HepG2 (cell line): ENCODE data around the gene HRH2. TPM values are rescaled to one million over a fixed set of nuclear protein-coding genes. Genes with fewer than 3 reads are reported as not detected.

Experiments
- ATAC-seq: fragments of 200-7000 bp; cut with Tn5 transposase; 3 replicates; pipeline ENCODE4 v1.9.1; 2020; ENCODE audit warnings: mild to moderate bottlenecking, moderate library complexity
- BruUV-seq: library from RNA; stranded (reverse); fragments of 400-500 nt; replicated peaks from 2 replicates; lab custom pipeline; 2021; lab: Mats Ljungman, UMichigan
- CTCF ChIA-PET: fragments of 300-600 bp; formaldehyde crosslinking; extraction: SDS; loops from one replicate; lab custom pipeline; 2021; ENCODE audit warnings: low total read pairs, inconsistent platforms, low intra/inter-chr PET ratio; lab: Yijun Ruan, JAX
- POLR2A ChIA-PET: fragments of 350-600 bp; sonication (Branson Sonifier 250); formaldehyde crosslinking; loops from one replicate; lab custom pipeline; 2020; ENCODE audit warnings: antibody characterized with exemption, inconsistent platforms; lab: Yijun Ruan, JAX
- DNase-seq: peaks from one replicate; pipeline ENCODE4 v3.0.0-alpha.2; 2015; ENCODE audit warnings: low spot score
- FAIRE-seq: peaks from 3 replicates; lab custom pipeline; 2011; peaks lifted over from hg19 to GRCh38; lab: Jason Lieb, UNC
- H2AFZ ChIP-seq: one replicate; pipeline ENCODE4 v1.6.1; 2011; ENCODE audit warnings: low read length, inconsistent platforms
- H3K27ac ChIP-seq: fragments of 300-600 bp; 3 replicates; pipeline ENCODE4 v1.8.0; 2011; ENCODE audit warnings: mixed run types, mild to moderate bottlenecking, mixed read lengths, low read length, inconsistent platforms; ENCODE audit not compliant: insufficient read depth; ENCODE audit errors: extremely low read length
- H3K27me3 ChIP-seq, 2 experiments: fragments of 200-600 bp in 1 of 2; 2 replicates in 1 of 2; 3 replicates in 1 of 2; pipeline versions ENCODE4 v1.6.0 to v1.8.0; 2011; ENCODE audit warnings: low read length in 2 of 2, mild to moderate bottlenecking in 2 of 2, moderate library complexity in 2 of 2, inconsistent platforms in 1 of 2; ENCODE audit not compliant: insufficient read depth in 2 of 2, control insufficient read depth in 1 of 2
- H3K36me3 ChIP-seq, 2 experiments: fragments of 200-600 bp in 1 of 2; replicated peaks in 1 of 2; 2 replicates in 1 of 2; 3 replicates in 1 of 2; pipeline versions ENCODE4 v1.5.1 to v1.8.0; 2011; ENCODE audit warnings: low read length in 2 of 2, inconsistent platforms in 1 of 2; ENCODE audit not compliant: insufficient read depth in 2 of 2, control insufficient read depth in 1 of 2
- H3K4me1 ChIP-seq: 2 replicates; pipeline ENCODE4 v1.5.1; 2012; ENCODE audit warnings: low read length, inconsistent platforms; ENCODE audit not compliant: insufficient read depth
- H3K4me2 ChIP-seq: 2 replicates; pipeline ENCODE4 v1.6.0; 2011; ENCODE audit warnings: low read depth, low read length, inconsistent platforms
- H3K4me3 ChIP-seq, 3 experiments: fragments of 200-600 bp in 1 of 3; sonication (generic), shearing (Covaris generic) in 1 of 3; replicated peaks in 1 of 3; 2 replicates each; pipeline ENCODE4 v1.5.1; 2011 to 2016; ENCODE audit warnings: low read length in 3 of 3, inconsistent platforms in 2 of 3, low read depth in 2 of 3, mild to moderate bottlenecking in 2 of 3, control low read depth in 1 of 3, mixed read lengths in 1 of 3; ENCODE audit not compliant: insufficient read depth in 1 of 3
- H3K79me2 ChIP-seq: one replicate; pipeline ENCODE4 v1.6.1; 2011; ENCODE audit warnings: low read length, inconsistent platforms; ENCODE audit not compliant: insufficient read depth
- H3K9ac ChIP-seq: 2 replicates; pipeline ENCODE4 v1.6.0; 2011; ENCODE audit warnings: mild to moderate bottlenecking, low read depth, low read length, inconsistent platforms; ENCODE audit not compliant: insufficient read depth
- H3K9me3 ChIP-seq: 2 replicates; pipeline ENCODE4 v1.5.1; 2012; ENCODE audit warnings: mild to moderate bottlenecking, low read length
- H4K20me1 ChIP-seq: 2 replicates; pipeline ENCODE4 v1.6.0; 2011; ENCODE audit warnings: inconsistent platforms, mild to moderate bottlenecking, low read length, moderate library complexity; ENCODE audit not compliant: insufficient read depth
- ADNP ChIP-seq: sonication (generic); formaldehyde crosslinking; IDR thresholded peaks from 2 replicates; pipeline ENCODE4 v1.4.0; 2020; ENCODE audit warnings: missing genetic modification reagents
- NFKBIZ ChIP-seq: IDR thresholded peaks from 2 replicates; pipeline ENCODE4 v1.6.1; 2018; ENCODE audit warnings: missing genetic modification reagents, missing compliant biosample characterization
- RARG ChIP-seq: sonication (generic); formaldehyde crosslinking; IDR thresholded peaks from 2 replicates; pipeline ENCODE4 v1.4.0; 2020; ENCODE audit warnings: low read depth, mild to moderate bottlenecking, missing genetic modification reagents
- SAFB2 ChIP-seq: sonication (generic); formaldehyde crosslinking; IDR thresholded peaks from 2 replicates; pipeline ENCODE4 v1.5.1; 2020; ENCODE audit warnings: missing genetic modification reagents, low read depth, mild to moderate bottlenecking, borderline replicate concordance
- STAT5B ChIP-seq: sonication (generic); formaldehyde crosslinking; IDR thresholded peaks from 2 replicates; pipeline ENCODE4 v1.4.0; 2020; ENCODE audit warnings: missing genetic modification reagents
- ZBTB1 ChIP-seq: sonication (generic); formaldehyde crosslinking; IDR thresholded peaks from 2 replicates; pipeline ENCODE4 v1.4.0; 2020; ENCODE audit warnings: missing genetic modification reagents, borderline replicate concordance
- ZFP82 ChIP-seq: sonication (generic); formaldehyde crosslinking; IDR thresholded peaks from 2 replicates; pipeline ENCODE4 v1.5.1; 2020; ENCODE audit warnings: mild to moderate bottlenecking, missing genetic modification reagents, borderline replicate concordance
- ZNF569 ChIP-seq: sonication (generic); formaldehyde crosslinking; IDR thresholded peaks from 2 replicates; pipeline ENCODE4 v1.5.0; 2020; ENCODE audit warnings: mild to moderate bottlenecking, missing genetic modification reagents, moderate library complexity, borderline replicate concordance
- ZNF577 ChIP-seq: sonication (generic); formaldehyde crosslinking; IDR thresholded peaks from 2 replicates; pipeline ENCODE4 v1.4.0; 2020; ENCODE audit warnings: mild to moderate bottlenecking, low read depth, missing genetic modification reagents, borderline replicate concordance
- ZNF788 ChIP-seq: sonication (generic); formaldehyde crosslinking; IDR thresholded peaks from 2 replicates; pipeline ENCODE4 v1.5.0; 2020; ENCODE audit warnings: mild to moderate bottlenecking, missing genetic modification reagents, borderline replicate concordance
- WGBS: methylation state at CpG from one replicate; pipeline ENCODE4 v1.1.6; 2017; ENCODE audit warnings: low lambda C conversion rate; 5-methylcytosine and 5-hydroxymethylcytosine counted together
- in situ Hi-C: cut with HindIII; loops from 2 replicates; pipeline ENCODE4 v1.10.0; 2017; ENCODE audit warnings: low pct_unique_long_range_greater_than_20kb; ENCODE audit not compliant: extremely low pct_ligation_motif_present
- intact Hi-C: fragments of 100-400 bp; cut with micrococcal nuclease; formaldehyde crosslinking; loops from one replicate; pipeline ENCODE4 v1.10.0; 2022; ENCODE audit not compliant: unreplicated experiment
- polyA plus RNA-seq, 8 experiments: library from polyadenylated mRNA; depleted of rRNA in 3 of 8; stranded (reverse) in 7 of 8; unstranded in 1 of 8; fragments of >200 nt; fragmentation: Illumina TruSeq in 4 of 8; extraction: Trizol in 4 of 8; gene quantifications; 2 replicates each; pipeline versions ENCODE4 v1.2.1 to v1.2.3, GENCODE V29; 2011 to 2016; ENCODE audit warnings: low read depth in 4 of 8, missing spikeins in 1 of 8, mixed read lengths in 1 of 8; ENCODE audit not compliant: insufficient read depth in 1 of 8
- total RNA-seq, 5 experiments: library from RNA; depleted of rRNA; stranded (reverse); fragments of >200 nt; fragmentation: Illumina TruSeq; extraction: Trizol; gene quantifications; 2 replicates each; pipeline ENCODE4 v1.2.3, GENCODE V29; 2016; ENCODE audit warnings: low read depth in 1 of 5
- TF ChIP-seq, protein P1 (sequence below): sonication (generic); formaldehyde crosslinking; IDR thresholded peaks from 2 replicates; pipeline ENCODE4 v1.4.0; 2020; ENCODE audit warnings: missing genetic modification reagents, mild to moderate bottlenecking, borderline replicate concordance
- TF ChIP-seq, protein P2 (sequence below): IDR thresholded peaks from 2 replicates; pipeline ENCODE4 v1.6.1; 2012; ENCODE audit warnings: inconsistent platforms
- TF ChIP-seq, protein P3 (sequence below): sonication (generic); formaldehyde crosslinking; IDR thresholded peaks from 2 replicates; pipeline ENCODE4 v1.5.0; 2020; ENCODE audit warnings: missing genetic modification reagents

Gene HRH2
- total and polyA plus RNA-seq, 2 of the 13 experiments (the other 11 are each of a cell fraction or from before 2014, with no cell fraction given): not detected

DNA sequence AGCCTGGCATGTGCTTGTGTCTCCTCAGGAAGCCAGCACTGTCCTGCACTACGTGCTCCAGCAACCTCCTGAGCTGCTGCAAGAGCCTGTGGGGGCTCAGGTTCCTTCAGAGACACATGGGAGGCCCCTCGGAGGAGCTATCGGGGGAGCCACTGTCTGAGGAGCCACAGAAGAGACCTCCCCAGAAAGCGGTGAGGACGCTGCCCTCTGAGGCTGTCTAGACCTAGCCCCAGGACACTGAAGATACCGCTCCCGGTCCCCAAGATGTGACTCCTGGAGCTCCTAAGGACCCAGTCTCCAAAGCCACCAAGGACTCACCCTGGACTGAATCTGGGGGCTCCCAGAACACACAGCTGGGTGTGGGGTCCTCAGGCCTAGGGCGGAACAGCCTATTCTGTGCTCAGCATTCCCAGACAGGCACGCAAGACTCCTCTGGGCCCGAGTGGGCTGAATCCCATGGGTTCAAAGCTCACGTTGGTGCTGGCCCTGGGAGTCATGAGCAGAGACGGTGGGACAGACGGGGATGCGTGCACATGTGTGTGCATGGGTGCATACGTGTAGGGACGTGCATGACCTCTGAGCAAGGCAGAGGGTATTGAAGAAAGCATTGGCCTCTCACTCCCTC is 50.0 kb downstream of the HRH2 start:
- Histone ChIP-seq H3K4me1 (peaks cover 16% of the 10 kb centered on the region), H3K79me2 (no peaks in the 10 kb centered on the region), H3K9ac (no peak overlapping the region), H3K27ac (no peak overlapping the region), H3K36me3 (no peaks in the 10 kb centered on the region), H3K27me3 (peaks cover 0 to 18% of the 10 kb centered on the region in 2 experiments; a peak in 1 of 5 replicates), H2AFZ (no peak overlapping the region), H3K4me2 (no peak overlapping the region), H3K9me3 (no peaks in the 10 kb centered on the region), H4K20me1 (no peaks in the 10 kb centered on the region), H3K4me3 (no peak overlapping the region)
- DNase-seq: no peak
- intact Hi-C loops: no loop called here
- ChIA-PET POLR2A (no interaction called here), CTCF (no interaction called here)
- 65% methylated on average over 7 of the region's 16 CpGs for WGBS
- FAIRE-seq: no peak
- TF ChIP-seq ZFP82: no peak
- in situ Hi-C loops: no loop called here
- no TSS peak for BruUV-seq
- ATAC-seq: no peak

DNA sequence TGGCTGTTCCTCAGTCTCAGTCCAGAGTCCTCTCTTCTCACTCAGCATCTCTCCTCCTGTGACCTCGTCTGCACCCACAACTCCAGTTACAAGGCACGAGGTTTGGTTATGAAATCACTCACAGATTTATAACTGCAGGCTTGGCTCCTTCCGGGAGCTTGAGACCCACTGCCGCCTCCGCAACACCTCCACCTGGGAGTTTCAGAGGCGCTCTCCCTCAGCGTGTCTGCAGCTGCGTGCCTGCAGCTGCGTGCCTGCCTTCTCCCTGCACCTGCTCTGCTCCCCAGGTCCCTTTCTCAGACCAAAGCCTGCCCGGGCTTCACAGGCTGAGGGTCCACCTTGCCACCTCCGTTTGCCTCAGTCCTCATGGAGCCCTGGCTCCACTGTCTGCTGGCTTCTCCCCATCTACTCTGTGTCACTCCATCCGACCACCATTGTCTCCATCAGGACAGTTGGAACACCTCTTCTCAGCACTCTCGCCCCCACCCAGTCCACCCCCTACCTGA is 51.5 kb downstream of the HRH2 start:
- H3K4me2 ChIP-seq: no peak overlapping the region
- ChIA-PET CTCF (no interaction called here), POLR2A (no interaction called here)
- H3K36me3 ChIP-seq: no peaks in the 10 kb centered on the region
- in situ Hi-C loops (no loop called here), intact Hi-C loops (no loop called here)
- H3K9ac ChIP-seq: no peak overlapping the region
- no peak for FAIRE-seq
- H3K79me2 ChIP-seq: no peaks in the 10 kb centered on the region
- H4K20me1 ChIP-seq: no peaks in the 10 kb centered on the region
- no peak overlapping the region for H3K27ac ChIP-seq
- DNase-seq: no peak
- no peak overlapping the region for H3K4me3 ChIP-seq
- WGBS: 18% methylated on average over 13 of the region's 13 CpGs
- H3K9me3 ChIP-seq: peaks cover 6% of the 10 kb centered on the region; the same call in 1 of the 2 replicates
- H3K27me3 ChIP-seq: peaks cover 1 to 18% of the 10 kb centered on the region in 2 experiments; a peak in 2 of 5 replicates
- BruUV-seq: no TSS peak
- no peak for ATAC-seq
- peaks cover 16% of the 10 kb centered on the region for H3K4me1 ChIP-seq
- H2AFZ ChIP-seq: no peak overlapping the region
- TF ChIP-seq SAFB2: no peak
- no peak for TF ChIP-seq RARG
- TF ChIP-seq, protein P1, sequence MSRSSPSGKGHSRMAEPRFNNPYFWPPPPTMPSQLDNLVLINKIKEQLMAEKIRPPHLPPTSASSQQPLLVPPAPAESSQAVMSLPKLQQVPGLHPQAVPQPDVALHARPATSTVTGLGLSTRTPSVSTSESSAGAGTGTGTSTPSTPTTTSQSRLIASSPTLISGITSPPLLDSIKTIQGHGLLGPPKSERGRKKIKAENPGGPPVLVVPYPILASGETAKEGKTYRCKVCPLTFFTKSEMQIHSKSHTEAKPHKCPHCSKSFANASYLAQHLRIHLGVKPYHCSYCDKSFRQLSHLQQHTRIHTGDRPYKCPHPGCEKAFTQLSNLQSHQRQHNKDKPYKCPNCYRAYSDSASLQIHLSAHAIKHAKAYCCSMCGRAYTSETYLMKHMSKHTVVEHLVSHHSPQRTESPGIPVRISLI (CRISPR knock-in tag): no peak
- no peak for TF ChIP-seq NFKBIZ (CRISPR knock-in tag)
- no peak for TF ChIP-seq ZNF788 (CRISPR knock-in tag)
- TF ChIP-seq, protein P2, sequence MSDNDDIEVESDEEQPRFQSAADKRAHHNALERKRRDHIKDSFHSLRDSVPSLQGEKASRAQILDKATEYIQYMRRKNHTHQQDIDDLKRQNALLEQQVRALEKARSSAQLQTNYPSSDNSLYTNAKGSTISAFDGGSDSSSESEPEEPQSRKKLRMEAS: no peak
- TF ChIP-seq, protein P3, sequence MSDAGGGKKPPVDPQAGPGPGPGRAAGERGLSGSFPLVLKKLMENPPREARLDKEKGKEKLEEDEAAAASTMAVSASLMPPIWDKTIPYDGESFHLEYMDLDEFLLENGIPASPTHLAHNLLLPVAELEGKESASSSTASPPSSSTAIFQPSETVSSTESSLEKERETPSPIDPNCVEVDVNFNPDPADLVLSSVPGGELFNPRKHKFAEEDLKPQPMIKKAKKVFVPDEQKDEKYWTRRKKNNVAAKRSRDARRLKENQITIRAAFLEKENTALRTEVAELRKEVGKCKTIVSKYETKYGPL: no peak
- no peak for TF ChIP-seq ZBTB1 (CRISPR knock-in tag)
- TF ChIP-seq ZNF577 (CRISPR knock-in tag): no peak
- no peak for TF ChIP-seq ADNP (CRISPR knock-in tag)
- TF ChIP-seq ZNF569 (CRISPR knock-in tag): no peak
- TF ChIP-seq STAT5B (CRISPR knock-in tag): no peak
